SK-N-MC (cell line): Measurements from ENCODE around the gene CRACR2A.

Experiments
- EZH2 ChIP-seq: fragments of 200-600 bp; sonication (generic); IDR thresholded peaks from one replicate; pipeline ENCODE4 v1.6.1; 2017; ENCODE audit warnings: antibody characterized with exemption
- FOXP2 ChIP-seq: optimal IDR thresholded peaks from 2 replicates; pipeline ENCODE3; 2011; ENCODE audit warnings: mild to moderate bottlenecking, moderate library complexity; ENCODE audit not compliant: insufficient read depth; ENCODE audit errors: extremely low read length, control extremely low read depth
- POLR2AphosphoS5 ChIP-seq: IDR thresholded peaks from 2 replicates; pipeline ENCODE4 v1.6.1; 2012; ENCODE audit warnings: mild to moderate bottlenecking, low read depth, low read length, borderline replicate concordance

- TF ChIP-seq EZH2 (no peak), POLR2AphosphoS5 (no peak), FOXP2 (no peak)
These were observed 39.8 kb upstream of the CRACR2A start for GRCh38 chr12:3792623-3793288.
